Stimulated activated CD8-positive, alpha-beta memory T cell treated with anti-CD3 and anti-CD28 coated beads, Interleukin-7, amount 100 ng/mL, for 4 hours (primary cell): ENCODE data around the gene RHOV.
A peak's percentile ranks its signal among the peaks of the same experiment; 100 is the strongest.

Experiments
- DNase-seq, 2 donors: peaks; one replicate each; pipeline ENCODE4 v3.0.0-alpha.2; 2020; ENCODE audit warnings: low read depth in 2 of 2

The RHOV gene

DNA sequence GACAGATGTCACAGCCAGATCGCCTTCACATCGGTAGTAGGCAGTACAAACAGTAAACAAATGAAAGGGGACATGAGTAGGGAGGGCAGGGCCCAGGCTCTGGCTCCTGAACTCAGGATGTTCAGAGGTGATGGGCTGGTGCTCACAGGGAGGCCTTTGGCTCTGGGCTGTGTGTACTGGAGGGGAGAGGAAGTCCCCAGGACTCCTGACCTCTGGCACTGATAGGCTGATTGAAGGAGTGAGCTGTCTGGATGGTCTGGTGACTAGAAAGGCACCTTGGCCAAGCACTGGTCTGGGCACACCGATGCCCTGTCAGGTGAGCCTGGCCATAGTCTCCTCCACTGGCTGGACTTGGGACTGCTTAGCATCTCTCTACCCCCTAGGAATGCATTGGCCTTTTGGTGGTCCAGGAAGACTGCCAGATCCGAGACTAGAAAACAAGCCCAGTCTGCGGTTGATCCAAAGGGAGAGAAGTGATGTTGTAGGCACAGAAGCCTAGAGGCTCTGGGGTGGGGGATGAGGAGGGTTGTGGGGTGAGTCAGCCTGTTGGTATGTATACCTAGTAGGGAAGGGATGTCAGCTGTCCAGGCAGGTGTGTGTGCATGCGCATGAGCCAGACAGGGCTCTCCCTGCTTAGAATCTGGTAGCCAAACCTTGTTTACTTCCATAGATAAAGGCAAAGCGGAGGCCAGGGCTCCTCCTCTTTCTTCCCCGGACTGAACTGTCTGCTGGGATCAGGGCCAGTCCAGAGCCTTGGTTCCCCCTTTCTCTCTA lies 28.3 kb downstream of the RHOV start:
- no peak for DNase-seq

DNA sequence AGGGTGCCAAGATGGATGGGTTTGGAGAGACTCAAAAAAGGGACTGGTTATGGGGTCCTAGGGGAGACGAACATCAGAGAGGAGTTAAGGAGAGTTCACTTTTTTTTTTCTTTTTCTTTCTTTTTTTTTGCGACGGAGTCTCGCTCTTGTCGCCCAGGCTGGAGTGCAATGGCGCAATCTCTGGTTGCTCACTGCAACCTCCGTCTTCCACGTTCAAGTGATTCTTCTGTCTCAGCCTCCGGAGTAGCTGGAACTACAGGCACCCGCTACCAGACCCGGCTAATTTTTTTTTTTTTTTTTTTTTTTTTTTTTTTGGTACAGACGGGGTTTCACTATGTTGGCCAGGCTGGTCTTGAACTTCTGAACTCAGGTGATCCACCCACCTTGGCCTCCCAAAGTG lies 29.0 kb downstream of the RHOV start:
- DNase-seq: no peak

DNA sequence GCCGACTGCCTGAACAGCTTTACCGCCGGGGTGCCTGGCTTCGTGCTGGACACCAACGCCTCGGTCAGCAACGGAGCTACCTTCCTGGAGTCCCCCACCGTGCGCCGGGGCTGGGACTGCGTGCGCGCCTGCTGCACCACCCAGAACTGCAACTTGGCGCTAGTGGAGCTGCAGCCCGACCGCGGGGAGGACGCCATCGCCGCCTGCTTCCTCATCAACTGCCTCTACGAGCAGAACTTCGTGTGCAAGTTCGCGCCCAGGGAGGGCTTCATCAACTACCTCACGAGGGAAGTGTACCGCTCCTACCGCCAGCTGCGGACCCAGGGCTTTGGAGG lies 29.4 kb downstream of the RHOV start:
- peak in 1 of 2 donors; percentile 8 for DNase-seq

DNA sequence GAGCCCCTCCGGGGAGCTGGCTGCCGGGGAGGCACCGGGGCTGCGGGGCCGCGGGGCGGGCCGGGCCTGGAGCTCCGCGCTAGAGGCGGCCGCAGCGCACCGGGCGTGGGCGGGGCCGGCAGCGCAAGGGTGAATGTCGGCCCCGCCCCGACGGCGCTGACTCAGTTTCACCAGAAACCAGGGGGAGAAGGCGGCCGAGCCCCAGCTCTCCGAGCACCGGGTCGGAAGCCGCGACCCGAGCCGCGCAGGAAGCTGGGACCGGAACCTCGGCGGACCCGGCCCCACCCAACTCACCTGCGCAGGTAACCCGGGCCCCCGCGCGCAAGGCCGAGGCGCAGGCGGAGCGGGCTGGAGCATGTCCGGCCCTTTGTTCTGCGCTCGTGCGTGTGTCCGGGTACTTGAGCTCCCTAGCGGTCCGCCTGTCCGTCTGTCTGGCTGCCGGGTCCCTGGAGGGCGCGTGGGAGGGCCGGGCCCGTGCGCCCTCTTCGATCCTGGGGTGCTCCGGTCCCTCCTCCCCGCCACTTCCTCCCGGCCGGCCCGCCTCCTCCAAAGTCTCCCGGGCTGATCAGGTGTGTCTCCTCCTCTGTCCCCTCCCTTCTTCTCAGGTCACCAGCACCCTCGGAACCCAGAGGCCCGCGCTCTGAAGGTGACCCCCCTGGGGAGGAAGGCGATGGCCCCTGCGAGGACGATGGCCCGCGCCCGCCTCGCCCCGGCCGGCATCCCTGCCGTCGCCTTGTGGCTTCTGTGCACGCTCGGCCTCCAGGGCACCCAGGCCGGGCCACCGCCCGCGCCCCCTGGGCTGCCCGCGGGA lies 29.9 kb downstream of the RHOV start, which contains the start of gene SPINT1:
TSS of gene SPINT1 (plus strand) at position 164 of the 811 bp plus-strand sequence. CDS start at position 671, 507 bp downstream.
- DNase-seq: peak; percentile 60 to 77

DNA sequence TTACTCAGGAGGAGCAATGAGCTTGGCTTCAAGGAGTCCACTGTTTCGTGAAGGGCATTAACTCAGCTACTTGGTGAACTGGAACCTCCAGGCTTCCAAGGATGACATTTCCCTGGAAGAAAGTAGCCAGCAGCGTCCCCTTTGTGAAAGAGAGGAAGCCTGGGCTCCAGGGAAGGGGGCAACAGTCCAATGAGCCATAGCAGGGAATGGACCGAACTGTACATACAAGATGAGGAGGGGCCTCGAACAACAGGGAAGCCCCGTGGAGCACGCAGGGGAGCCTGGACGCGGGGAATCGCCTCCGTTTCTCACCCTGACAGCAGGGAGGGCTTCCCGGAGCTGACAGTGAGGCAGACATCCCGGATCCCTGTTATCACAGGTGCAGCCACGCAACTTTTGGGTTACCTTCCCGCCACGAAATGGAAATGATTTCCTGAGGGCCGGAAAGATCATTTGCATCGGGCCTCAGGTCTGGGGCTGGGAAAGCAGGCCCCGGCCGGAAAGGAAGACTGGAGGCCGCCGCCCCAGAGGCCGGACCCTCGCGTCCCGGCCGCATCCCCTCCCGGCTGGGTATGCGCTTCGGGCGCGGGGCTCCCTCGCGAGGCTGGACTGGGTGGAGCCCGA lies 30.7 kb downstream of the RHOV start:
- no peak for DNase-seq

DNA sequence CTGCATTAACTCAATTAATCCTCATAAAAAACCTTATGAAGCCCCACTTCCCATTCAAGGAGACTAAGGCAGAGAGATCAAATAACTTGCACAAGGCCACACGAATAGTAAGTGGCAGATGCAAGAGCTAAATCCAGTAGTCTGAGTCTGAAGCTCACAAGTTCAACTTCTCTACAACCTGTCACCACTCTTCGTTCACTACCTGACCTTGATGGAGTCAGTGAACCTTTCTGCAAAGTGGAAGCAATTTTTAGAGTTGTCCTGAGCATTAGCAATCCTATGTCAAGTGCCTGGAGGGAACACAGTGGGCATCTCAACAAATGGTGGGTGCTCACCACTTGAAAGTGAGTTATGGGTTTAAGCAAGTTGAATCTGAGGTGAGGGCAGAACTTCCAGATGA lies 32.3 kb downstream of the RHOV start:
- no peak for DNase-seq

DNA sequence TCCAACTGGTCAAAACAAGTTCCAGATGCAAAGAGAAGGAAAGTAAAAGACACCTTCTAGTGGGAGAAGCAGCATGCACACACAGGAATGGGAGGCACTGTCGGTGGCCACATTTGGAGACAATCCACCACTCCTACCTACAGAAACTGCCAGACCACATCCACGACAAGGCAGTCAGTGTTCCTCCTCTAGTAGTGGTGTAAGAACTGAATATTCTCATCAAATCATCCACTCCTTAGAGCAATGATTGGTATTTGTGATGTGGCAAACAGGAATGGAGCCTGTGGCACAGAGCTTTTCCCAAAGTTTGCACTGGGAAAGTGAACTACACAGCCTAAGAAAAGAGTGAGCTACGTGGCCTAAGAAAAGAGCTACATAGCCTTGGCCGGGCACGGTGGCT lies 35.3 kb downstream of the RHOV start:
- no peak for DNase-seq

DNA sequence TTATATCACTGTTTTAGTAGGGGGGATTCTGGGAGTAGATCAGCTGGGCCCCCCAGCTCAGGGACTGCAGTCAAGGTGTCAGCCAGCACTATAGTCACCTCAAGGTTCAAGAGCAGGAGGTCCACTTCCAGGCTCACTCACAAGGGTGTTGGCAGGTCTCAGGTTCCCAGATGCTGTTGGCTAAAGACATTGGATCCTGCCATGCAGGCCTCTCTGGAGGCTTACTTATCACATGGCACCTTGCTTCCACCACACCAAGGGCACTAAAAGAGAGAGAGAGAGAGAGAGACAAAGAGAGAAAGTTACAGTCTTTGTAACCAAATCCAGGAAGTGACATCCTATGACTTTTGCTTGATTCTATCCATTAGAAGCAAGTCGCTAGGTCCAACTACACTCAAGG lies 38.0 kb downstream of the RHOV start:
- DNase-seq: no peak

DNA sequence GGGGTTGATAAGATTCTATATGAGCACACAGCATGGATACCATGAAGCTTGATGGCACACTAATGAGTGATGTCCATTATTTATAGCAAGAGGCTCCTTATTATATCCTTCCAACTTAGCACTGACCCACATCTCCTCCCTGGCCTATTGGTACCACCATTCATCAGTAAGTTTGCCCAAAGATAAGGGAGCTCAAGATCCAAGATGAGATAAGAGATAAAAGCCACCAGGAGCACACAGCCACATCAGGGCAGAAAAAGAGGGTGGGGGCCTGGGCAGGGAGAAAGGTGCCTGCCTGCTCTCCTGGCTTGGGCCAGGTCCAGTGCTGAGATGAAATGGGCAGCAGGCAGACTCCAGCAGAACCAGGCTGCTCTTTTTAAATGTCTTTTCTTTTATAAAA lies 41.1 kb downstream of the RHOV start:
- DNase-seq: no peak

DNA sequence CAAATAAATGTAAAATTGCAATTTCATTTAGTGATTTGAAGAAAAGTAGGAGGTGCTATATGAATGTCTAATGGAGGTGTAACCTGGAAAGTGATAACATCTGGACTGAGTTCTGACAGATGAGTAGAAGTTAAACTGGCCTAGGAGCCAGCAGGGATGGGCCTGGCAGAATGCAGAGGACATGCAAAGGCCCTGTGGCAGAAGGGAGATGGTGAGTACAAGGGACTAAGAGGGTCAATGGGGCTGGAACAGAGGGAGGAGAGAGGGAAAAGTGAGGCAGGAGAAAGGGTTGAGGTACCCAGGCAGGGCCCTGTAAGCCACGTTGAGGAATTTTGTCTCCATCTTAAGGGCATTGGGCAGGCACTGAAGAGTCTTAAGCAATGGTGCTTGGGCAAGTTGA lies 42.2 kb downstream of the RHOV start:
- no peak for DNase-seq

DNA sequence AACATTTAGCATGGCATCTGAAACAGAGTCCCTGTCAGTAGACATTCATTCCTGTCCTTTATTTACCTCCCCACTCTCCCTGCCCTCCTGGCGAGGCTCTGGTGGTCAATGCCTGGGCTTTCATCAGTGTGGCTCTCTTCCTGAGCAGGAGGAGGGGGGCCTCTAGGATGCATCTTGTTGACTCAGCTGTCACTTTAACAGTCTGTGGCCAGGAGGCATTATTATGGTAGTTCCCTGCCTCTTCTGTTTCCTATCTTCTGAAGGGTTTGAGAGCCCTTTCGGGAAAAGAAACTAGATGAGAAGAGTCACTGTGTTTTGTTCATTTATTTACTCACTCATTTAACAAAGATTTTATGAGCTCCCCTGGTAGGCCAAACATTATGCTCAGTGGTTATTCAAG lies 43.1 kb downstream of the RHOV start:
- DNase-seq: no peak

DNA sequence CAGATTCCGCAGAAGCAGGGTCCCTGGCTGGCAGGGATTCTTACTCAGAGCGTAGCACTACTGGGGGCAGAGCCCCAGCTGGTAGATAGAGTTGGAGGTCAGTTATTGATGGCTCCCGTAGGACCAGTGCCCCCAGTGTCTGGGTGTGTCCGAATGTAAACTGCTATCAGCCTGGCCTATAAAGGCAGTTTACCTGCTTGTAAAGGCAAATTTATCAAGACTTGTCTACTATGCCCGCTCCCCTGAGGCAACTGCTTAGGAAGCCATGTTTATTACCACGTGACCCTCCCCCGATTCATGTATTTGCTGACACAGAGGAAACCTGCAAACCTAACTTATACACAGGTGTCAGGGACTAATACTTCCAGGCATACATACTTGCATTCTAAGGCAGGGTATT lies 44.9 kb downstream of the RHOV start:
- no peak for DNase-seq

DNA sequence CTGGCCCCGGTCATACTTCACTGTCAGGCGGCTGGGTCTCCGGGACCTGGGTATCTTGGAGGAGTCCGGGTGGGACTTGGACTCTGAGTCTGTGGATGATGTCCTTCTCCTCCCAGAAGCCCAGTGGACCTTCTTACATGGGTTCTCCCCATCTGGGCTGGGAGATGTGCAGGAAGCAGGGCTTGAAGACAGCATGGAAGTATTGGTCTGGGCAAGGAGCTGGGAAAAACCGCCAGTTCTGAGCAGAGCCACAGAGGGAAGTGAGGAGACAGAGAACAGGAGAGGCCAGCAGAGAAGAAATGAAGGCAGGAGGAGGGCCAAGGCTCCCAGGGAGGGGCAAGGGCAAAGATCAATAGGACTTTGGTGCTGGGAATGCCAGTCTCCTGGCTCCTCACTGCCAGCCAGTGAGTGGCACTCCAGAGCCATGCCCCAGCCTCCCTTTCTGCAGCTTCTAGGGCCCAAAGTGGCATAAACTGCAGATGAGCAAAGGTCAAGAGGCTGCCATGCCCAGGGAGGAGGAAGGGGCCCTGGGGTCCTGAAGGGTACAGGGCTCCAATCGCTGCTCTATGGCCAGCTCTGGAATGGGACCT lies 45.5 kb downstream of the RHOV start, which contains the start of gene PPP1R14D:
TSS of gene PPP1R14D (minus strand) at position 262 of the 590 bp plus-strand sequence. CDS start at position 195, 67 bp downstream.
- DNase-seq: no peak

DNA sequence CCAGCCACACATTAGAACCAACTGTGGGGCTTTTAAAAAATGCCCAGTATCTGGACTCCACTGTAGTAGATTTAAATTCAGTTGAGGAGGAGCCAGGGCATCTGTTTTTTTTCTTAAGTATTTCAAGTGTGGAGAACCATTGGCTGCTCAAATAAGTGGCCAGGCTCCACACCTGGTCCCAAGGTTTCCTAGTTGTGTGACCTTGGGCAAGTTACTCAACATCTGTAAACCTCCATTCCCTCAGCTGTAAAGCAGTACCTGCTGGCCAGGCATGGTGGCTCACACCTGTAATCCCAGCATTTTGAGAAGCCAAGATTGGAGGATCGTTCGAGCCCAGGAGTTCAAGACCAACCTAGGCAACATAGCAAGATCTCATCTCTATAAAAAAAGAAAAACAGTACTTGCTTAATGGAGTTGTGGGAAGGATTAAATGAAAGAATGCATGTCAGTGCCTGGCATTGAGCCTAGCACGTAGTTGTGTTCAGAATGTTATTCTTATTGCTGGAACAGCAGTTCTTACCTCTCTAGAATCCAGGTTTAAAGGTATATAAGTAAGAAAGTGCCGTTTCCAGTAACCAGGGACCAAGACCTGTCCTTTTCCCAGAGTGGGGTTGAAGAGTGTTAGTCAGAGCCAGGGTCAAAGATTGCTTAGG lies 47.5 kb downstream of the RHOV start:
- no peak for DNase-seq

DNA sequence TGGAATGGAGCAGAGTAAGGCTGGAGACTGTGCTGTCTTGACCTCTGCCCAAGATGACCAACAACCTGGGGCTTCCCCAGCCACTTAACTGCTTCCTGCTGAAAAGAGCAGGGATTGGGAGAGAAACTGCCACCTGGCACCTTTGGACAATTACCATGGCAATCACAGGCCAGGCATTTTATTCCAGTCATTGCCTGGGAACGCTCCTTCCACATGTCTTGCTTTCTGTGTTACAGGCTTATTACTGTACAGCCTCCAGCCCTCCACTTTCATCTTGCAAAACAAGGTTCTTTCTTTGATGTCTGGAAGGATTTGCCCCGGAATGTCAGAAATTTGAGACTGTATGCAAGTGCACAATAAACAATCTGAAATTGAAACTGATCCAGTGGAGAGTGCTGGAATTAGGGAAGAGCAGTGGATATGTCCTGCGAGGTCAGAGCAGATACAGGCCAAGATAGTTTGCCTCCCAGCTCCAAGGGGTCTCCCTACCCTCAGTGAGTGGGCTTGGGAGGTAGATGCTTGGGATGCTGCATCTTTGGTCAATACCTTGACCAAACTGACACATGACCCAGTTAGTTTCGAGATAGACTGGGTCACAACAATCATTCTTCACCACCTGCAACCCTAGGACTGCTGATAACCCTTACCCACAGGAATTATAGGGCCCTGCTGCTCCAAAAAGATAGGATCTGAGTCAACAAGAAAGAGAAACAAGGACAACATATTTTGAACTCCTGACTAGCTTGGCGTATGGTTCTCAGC lies 48.2 kb downstream of the RHOV start:
- DNase-seq: no peak

DNA sequence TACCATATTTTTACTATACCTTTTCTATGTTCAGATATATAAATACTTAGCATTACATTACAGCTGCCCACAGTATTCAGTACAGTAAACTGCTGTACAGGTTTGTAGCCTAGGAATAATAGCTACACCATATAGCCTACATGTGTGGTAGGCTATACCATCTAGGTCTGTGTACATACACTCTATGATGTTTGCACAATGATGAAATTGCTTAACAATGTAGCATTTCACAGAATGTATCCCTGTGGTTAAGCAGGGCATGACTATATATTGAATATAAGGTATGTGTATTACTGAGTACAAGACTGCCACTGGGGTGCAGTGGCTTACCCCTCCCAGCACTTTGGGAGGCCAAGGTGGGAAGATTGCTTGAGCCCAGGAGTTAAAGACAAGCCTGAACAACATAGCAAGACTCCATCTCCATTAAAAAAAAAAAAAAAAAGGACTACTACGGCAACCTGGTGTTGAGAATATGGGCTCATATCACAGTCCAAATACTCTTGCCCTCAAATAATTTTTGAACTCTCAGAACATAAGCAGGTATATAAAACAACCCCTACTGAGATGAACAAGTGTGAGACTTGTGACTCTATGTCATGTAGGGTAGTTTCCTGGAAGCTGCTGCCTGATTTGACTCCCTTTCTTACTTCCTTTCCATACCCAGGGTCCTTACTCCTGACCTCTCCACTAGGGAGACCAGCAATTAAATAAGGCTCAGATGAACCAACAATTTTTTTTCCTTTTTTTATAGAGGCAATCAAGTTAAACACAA lies 50.3 kb downstream of the RHOV start:
- DNase-seq: no peak
